NCI-H1417 (cell line): ENCODE results near the gene FAM204A.

Experiments
- DNase-seq, 3 experiments: peaks; one replicate each; lab custom pipeline; 2025; lab: John Stamatoyannopoulos, UW

The FAM204A gene

GRCh38 chr10:118282670-118283069 is 59.5 kb downstream of the FAM204A start:
- DNase-seq, result no peak

GRCh38 chr10:118278649-118279048 is 63.5 kb downstream of the FAM204A start:
- DNase-seq, result no peak

GRCh38 chr10:118277871-118278270 is 64.3 kb downstream of the FAM204A start:
- no peak for DNase-seq

- no peak for DNase-seq
Observed at GRCh38 chr10:118276727-118277126, 65.4 kb downstream of the FAM204A start.

GRCh38 chr10:118276204-118276603 is 65.9 kb downstream of the FAM204A start:
- no peak for DNase-seq

- DNase-seq, result no peak
Observed at GRCh38 chr10:118273662-118274061, 68.5 kb downstream of the FAM204A start.

GRCh38 chr10:118272767-118273166 is 69.4 kb downstream of the FAM204A start:
- DNase-seq, result no peak

GRCh38 chr10:118272149-118272721 is 69.9 kb downstream of the FAM204A start:
- DNase-seq, result no peak

- peak in 2 of 3 experiments; percentile 23 to 45 for DNase-seq
Observed at GRCh38 chr10:118271671-118272070, 70.5 kb downstream of the FAM204A start.

- peak in 2 of 3 experiments; percentile 74 to 96 for DNase-seq
Observed at GRCh38 chr10:118266098-118266748, 75.9 kb downstream of the FAM204A start.

GRCh38 chr10:118264838-118265470 is 77.2 kb downstream of the FAM204A start:
- DNase-seq, result peak in 1 of 3 experiments; percentile 15

GRCh38 chr10:118264252-118264651 is 77.9 kb downstream of the FAM204A start:
- no peak for DNase-seq

GRCh38 chr10:118262538-118262937 is 79.6 kb downstream of the FAM204A start:
- no peak for DNase-seq

- peak in 2 of 3 experiments; percentile 2 to 25 for DNase-seq
Observed at GRCh38 chr10:118259288-118259906, 82.7 kb downstream of the FAM204A start.

- no peak for DNase-seq
Observed at GRCh38 chr10:118258285-118258684, 83.8 kb downstream of the FAM204A start.

- DNase-seq, result peak in 2 of 3 experiments; percentile 20 to 73
Observed at GRCh38 chr10:118256825-118257570, 85.1 kb downstream of the FAM204A start.

- DNase-seq, result no peak
Observed at GRCh38 chr10:118256209-118256608, 85.9 kb downstream of the FAM204A start.

- no peak for DNase-seq
Observed at GRCh38 chr10:118255355-118255754, 86.8 kb downstream of the FAM204A start.

- no peak for DNase-seq
Observed at GRCh38 chr10:118254654-118255053, 87.5 kb downstream of the FAM204A start.

- DNase-seq, result no peak
Observed at GRCh38 chr10:118253397-118253796, 88.7 kb downstream of the FAM204A start.

GRCh38 chr10:118251791-118252190 is 90.3 kb downstream of the FAM204A start:
- DNase-seq, result no peak

- peak in 1 of 3 experiments; percentile 4 for DNase-seq
Observed at GRCh38 chr10:118249714-118250113, 92.4 kb downstream of the FAM204A start.
